ENCODE measurements around the gene COPA. TPM values are rescaled to one million over a fixed set of nuclear protein-coding genes. Genes with fewer than 3 reads are reported as not detected.

COPA gene
- total RNA-seq, 1 experiment from 2014 or later: 141 TPM

DNA sequence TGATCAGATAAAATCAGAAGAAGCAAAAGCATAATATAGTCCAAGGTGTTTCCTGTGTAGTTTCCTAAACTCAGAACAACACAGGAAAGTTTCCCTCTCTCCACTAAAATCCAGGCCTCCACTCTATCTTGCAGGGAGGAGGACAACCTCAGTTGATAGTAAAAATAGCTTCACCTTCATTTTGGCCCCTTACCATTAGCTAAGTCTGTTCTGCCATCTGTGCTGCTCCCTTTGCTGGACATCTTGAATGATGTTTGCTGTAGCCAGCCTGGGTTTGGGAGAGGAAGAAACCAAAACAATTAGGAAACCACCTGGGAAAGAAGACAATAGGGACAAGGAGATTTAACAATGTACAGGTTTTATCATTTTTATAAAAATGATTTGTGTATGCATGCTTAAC, 99.3 kb downstream of the COPA start:
- ATAC-seq (no peak), DNase-seq (no peak)
- Histone ChIP-seq H3K4me1 (ENCODE audit: insufficient read depth, low read length) (peaks cover 19% of the 10 kb centered on the region), H3K79me2 (ENCODE audit: low read length) (peaks cover 57% of the 10 kb centered on the region), H2AFZ (ENCODE audit: low read length) (no peak overlapping the region), H3K9ac (ENCODE audit: low read length) (no peak overlapping the region), H3K27me3 (ENCODE audit: low read length) (no peaks in the 10 kb centered on the region), H3K4me2 (ENCODE audit: low read length) (no peak overlapping the region), H3K27ac (ENCODE audit: low read length) (no peak overlapping the region), H3K4me3 (ENCODE audit: low read length) (no peak overlapping the region), H3K9me3 (ENCODE audit: low read length) (no peaks in the 10 kb centered on the region), H3K36me3 (ENCODE audit: low read depth, low read length) (peaks cover 28% of the 10 kb centered on the region), H3K9me2 (replicated peaks; ENCODE audit: low read length) (no peaks in the 10 kb centered on the region), H4K20me1 (ENCODE audit: low read length) (peaks cover 24% of the 10 kb centered on the region), H3F3A (ENCODE audit: low read length, unreplicated experiment) (no peaks in the 10 kb centered on the region)
- ChIA-PET CTCF (interaction anchor here (0.5 to 1.9 kb wide), 5 partner anchors 24 to 1211 kb away, joined by 3 to 11 read pairs (median 7); no protein-coding TSS in a partner anchor), POLR2A (ENCODE audit: unreplicated experiment) (interaction anchor here (0.6 kb wide), 1 partner anchor 18 kb away, joined by 3 read pairs; no protein-coding TSS in a partner anchor)
- BruUV-seq (replicated peaks): no TSS peak
- intact Hi-C loops (cut with micrococcal nuclease): loop anchor here (2.0 kb wide), 1 partner anchor 51 kb away; no protein-coding TSS in a partner anchor
- TF ChIP-seq CTCF (conservative IDR thresholded peaks at IDR 0.05; ENCODE audit: low read depth, low read length): no peak
- no peak for TF ChIP-seq EZH2phosphoT487 (IDR thresholded peaks at IDR 0.05; ENCODE audit: borderline replicate concordance, low read length)
- TF ChIP-seq EZH2 (IDR thresholded peaks at IDR 0.05; ENCODE audit: low read length, unreplicated experiment): no peak

GRCh38 chr1:160239582-160240299, 103.3 kb downstream of the COPA start:
- Histone ChIP-seq H3K4me3 (ENCODE audit: low read length) (no peak overlapping the region), H3K36me3 (ENCODE audit: low read depth, low read length) (peaks cover 56% of the 10 kb centered on the region), H3K27me3 (ENCODE audit: low read length) (no peaks in the 10 kb centered on the region), H3F3A (ENCODE audit: low read length, unreplicated experiment) (no peaks in the 10 kb centered on the region), H3K9me3 (ENCODE audit: low read length) (no peaks in the 10 kb centered on the region), H2AFZ (ENCODE audit: low read length) (no peak overlapping the region), H4K20me1 (ENCODE audit: low read length) (peaks cover 8% of the 10 kb centered on the region; the same call in 1 of the 2 replicates), H3K79me2 (ENCODE audit: low read length) (peaks cover 18% of the 10 kb centered on the region), H3K4me1 (ENCODE audit: insufficient read depth, low read length) (peaks cover 12% of the 10 kb centered on the region), H3K27ac (ENCODE audit: low read length) (no peak overlapping the region), H3K9me2 (replicated peaks; ENCODE audit: low read length) (no peaks in the 10 kb centered on the region), H3K9ac (ENCODE audit: low read length) (no peak overlapping the region), H3K4me2 (ENCODE audit: low read length) (no peak overlapping the region)
- ATAC-seq: no peak
- BruUV-seq (replicated peaks): TSS peak; percentile 56
- intact Hi-C loops (cut with micrococcal nuclease): no loop called here
- DNase-seq: no peak
- CTCF ChIA-PET: no interaction called here
- TF ChIP-seq CTCF (conservative IDR thresholded peaks at IDR 0.05; ENCODE audit: low read depth, low read length): no peak
- TF ChIP-seq EZH2phosphoT487 (IDR thresholded peaks at IDR 0.05; ENCODE audit: borderline replicate concordance, low read length): no peak
- TF ChIP-seq EZH2 (IDR thresholded peaks at IDR 0.05; ENCODE audit: low read length, unreplicated experiment): no peak
- POLR2A ChIA-PET (ENCODE audit: unreplicated experiment): no interaction called here

Other genes with a start within 250 kb of the COPA start
- gene IGSF8, start 244.6 kb downstream of the COPA start, total RNA-seq (2014; rRNA removed): 37.1 and 49.1 TPM in 2 replicates
- not detected in 2 replicates for gene ATP1A2, start 227.5 kb downstream of the COPA start, total RNA-seq (2014; rRNA removed)
- 0.04 TPM in 1 of 2 replicates, not detected in the other for gene ATP1A4, start 191.6 kb downstream of the COPA start, total RNA-seq (2014; rRNA removed)
- 0.12 TPM in 1 of 2 replicates, not detected in the other for gene CASQ1, start 152.7 kb downstream of the COPA start, total RNA-seq (2014; rRNA removed)
- gene PEA15, start 137.9 kb downstream of the COPA start, total RNA-seq (2014; rRNA removed): 90.3 and 128 TPM in 2 replicates
- gene DCAF8, start 80.7 kb downstream of the COPA start, total RNA-seq (2014; rRNA removed): 122 and 139 TPM in 2 replicates
- gene PEX19, start 58.1 kb downstream of the COPA start, total RNA-seq (2014; rRNA removed): 63.2 and 65.4 TPM in 2 replicates
- gene NCSTN, start 133 bp upstream of the COPA start, total RNA-seq (2014; rRNA removed): 48.2 and 49.6 TPM in 2 replicates
- gene NHLH1, start 23.8 kb upstream of the COPA start, total RNA-seq (2014; rRNA removed): not detected in 2 replicates
- gene VANGL2, start 57.3 kb upstream of the COPA start, total RNA-seq (2014; rRNA removed): 0.06 and 0.44 TPM in 2 replicates
- not detected in 2 replicates for gene SLAMF6, start 180.0 kb upstream of the COPA start, total RNA-seq (2014; rRNA removed)
- not detected in 2 replicates for gene CD84, start 236.2 kb upstream of the COPA start, total RNA-seq (2014; rRNA removed)